ENCODE data around the gene S100A12. TPM values are rescaled to one million over a fixed set of nuclear protein-coding genes. Genes with fewer than 3 reads are reported as not detected.
A peak's percentile ranks its signal among the peaks of the same experiment; 100 is the strongest.

Gene S100A12
- total and polyA plus RNA-seq, 11 donors: 1.2 to 9.1 (median 4.7) TPM; not detected in 1

DNA sequence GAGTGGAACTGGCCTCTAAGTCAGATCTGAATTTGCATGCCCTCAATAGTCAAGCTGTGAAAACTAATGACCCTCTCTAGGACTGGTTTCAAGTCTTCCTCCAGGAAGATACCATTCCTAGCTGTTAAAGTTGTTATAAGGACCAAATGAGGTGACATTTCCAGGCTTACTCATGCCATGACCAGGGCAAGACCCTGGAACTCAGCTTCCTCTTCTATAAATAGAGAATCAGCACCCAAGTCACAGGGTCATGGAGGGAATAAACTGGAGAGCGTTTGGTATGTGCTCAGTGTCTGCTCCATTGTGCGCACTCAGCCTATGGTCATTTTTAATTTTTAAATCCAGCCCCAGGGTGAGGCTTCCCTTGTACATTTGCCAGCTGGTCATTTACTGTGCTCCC lies 15.2 kb downstream of the S100A12 start:
- Histone ChIP-seq H3K4me1 (peaks cover 0 to 57% (median 0%) of the 10 kb centered on the region in 12 donors), H3K4me3 (peak overlapping the region in 1 of 12 donors; percentile 58), H3K27ac (peak overlapping the region in 1 of 12 donors; percentile 92), H3K9me3 (no peaks in the 10 kb centered on the region), H3K36me3 (no peaks in the 10 kb centered on the region), H3K27me3 (no peaks in the 10 kb centered on the region)
- ATAC-seq: peak in 2 of 4 donors; percentile 16 to 64
- TF ChIP-seq, protein P1, sequence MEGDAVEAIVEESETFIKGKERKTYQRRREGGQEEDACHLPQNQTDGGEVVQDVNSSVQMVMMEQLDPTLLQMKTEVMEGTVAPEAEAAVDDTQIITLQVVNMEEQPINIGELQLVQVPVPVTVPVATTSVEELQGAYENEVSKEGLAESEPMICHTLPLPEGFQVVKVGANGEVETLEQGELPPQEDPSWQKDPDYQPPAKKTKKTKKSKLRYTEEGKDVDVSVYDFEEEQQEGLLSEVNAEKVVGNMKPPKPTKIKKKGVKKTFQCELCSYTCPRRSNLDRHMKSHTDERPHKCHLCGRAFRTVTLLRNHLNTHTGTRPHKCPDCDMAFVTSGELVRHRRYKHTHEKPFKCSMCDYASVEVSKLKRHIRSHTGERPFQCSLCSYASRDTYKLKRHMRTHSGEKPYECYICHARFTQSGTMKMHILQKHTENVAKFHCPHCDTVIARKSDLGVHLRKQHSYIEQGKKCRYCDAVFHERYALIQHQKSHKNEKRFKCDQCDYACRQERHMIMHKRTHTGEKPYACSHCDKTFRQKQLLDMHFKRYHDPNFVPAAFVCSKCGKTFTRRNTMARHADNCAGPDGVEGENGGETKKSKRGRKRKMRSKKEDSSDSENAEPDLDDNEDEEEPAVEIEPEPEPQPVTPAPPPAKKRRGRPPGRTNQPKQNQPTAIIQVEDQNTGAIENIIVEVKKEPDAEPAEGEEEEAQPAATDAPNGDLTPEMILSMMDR (IDR thresholded peaks at IDR 0.05): no peak
- no peak for TF ChIP-seq POLR2A (IDR thresholded peaks at IDR 0.05)
- no peak for DNase-seq
- intact Hi-C loops (cut with DNase I): no loop called here
- WGBS, 4 donors: 49 to 86% (median 71%) methylated on average over 2 of the region's 2 CpGs

DNA sequence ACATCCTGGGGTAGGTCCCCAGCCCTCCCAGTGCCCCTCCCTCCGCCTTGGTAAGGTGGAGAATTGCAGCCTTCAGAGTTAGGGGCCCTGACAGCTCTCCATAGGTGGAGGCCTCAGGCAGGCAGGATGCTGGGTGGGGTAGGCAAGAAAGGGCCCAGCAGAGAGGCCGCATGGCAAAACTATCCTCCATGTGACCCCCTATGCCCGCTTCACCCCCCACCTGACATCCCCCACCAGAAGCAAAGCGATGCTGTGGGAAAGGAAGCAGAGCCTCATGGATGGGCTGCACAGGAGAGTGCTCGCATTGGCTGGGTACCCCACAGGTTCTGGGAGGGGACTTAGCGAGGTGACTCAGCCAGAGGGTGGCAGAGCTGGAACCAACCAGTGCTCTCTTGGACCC lies 16.2 kb downstream of the S100A12 start:
- Histone ChIP-seq H3K9me3 (no peaks in the 10 kb centered on the region), H3K4me3 (peak overlapping the region in 3 of 12 donors; percentile 4 to 58 (median 14)), H3K27ac (peak overlapping the region in 1 of 12 donors; percentile 92), H3K27me3 (no peaks in the 10 kb centered on the region), H3K4me1 (peaks cover 0 to 50% (median 0%) of the 10 kb centered on the region in 12 donors), H3K36me3 (no peaks in the 10 kb centered on the region)
- 90 to 97% (median 96%) methylated on average over 6 of the region's 6 CpGs for WGBS, 4 donors
- no peak for TF ChIP-seq POLR2A (IDR thresholded peaks at IDR 0.05)
- TF ChIP-seq, protein P1 (IDR thresholded peaks at IDR 0.05): no peak
- no peak for ATAC-seq
- no peak for DNase-seq
- intact Hi-C loops (cut with DNase I): loop anchor here in 2 of 10 donors (10.0 kb wide), 2 partner anchors 46 to 216 kb away; no protein-coding TSS in a partner anchor

DNA sequence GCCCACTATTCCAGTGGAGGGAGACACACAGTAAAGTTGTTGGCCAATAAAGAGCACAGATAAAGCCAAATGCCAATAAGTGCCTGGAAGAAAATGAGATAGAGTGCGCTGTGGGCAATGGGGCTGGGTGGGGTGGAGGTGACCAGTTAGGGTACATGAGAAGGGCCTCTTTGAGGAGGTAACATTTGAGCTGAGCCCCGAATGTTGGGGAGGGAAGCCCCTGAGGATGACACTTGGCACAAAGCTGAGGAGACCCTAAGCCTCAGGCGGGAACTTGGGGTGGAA lies 16.8 kb downstream of the S100A12 start:
- Histone ChIP-seq H3K4me1 (peaks cover 0 to 45% (median 0%) of the 10 kb centered on the region in 12 donors), H3K27ac (peak overlapping the region in 1 of 12 donors; percentile 92)
- no peak for DNase-seq

GRCh38 chr1:153357853-153358690 lies 17.3 kb downstream of the S100A12 start, which contains the start of gene S100A9:
Gene S100A9, plus strand, starts transcription at chr1:153357854. Its CDS starts 430 bp downstream, at chr1:153358284.
- DNase-seq: no peak
- Histone ChIP-seq H3K36me3 (no peaks in the 10 kb centered on the region), H3K27me3 (no peaks in the 10 kb centered on the region), H3K27ac (peak within 1 kb of the TSS in 3 of 12 donors; percentile 37 to 92 (median 39)), H3K4me1 (peaks cover 0 to 40% (median 0%) of the 10 kb centered on the region in 12 donors), H3K9me3 (no peaks in the 10 kb centered on the region), H3K4me3 (peak within 1 kb of the TSS in 3 of 12 donors; percentile 4 to 58 (median 12))
- intact Hi-C loops (cut with DNase I): loop anchor here in 2 of 10 donors (10.0 kb wide), 2 partner anchors 47 to 217 kb away; no protein-coding TSS in a partner anchor
- ATAC-seq: no peak
- WGBS, 4 donors: 80 to 87% (median 83%) methylated on average over 11 of the region's 11 CpGs
- TF ChIP-seq POLR2A (IDR thresholded peaks at IDR 0.05): no peak
- TF ChIP-seq, protein P1 (IDR thresholded peaks at IDR 0.05): no peak

More for the DNA sequence above, 16.8 kb downstream of the S100A12 start:
- H3K9me3 ChIP-seq: no peaks in the 10 kb centered on the region
- H3K4me3 ChIP-seq: peak overlapping the region in 3 of 12 donors; percentile 4 to 58 (median 12)
- TF ChIP-seq, protein P1 (IDR thresholded peaks at IDR 0.05): no peak
- TF ChIP-seq POLR2A (IDR thresholded peaks at IDR 0.05): no peak
- H3K27me3 ChIP-seq: no peaks in the 10 kb centered on the region
- H3K36me3 ChIP-seq: no peaks in the 10 kb centered on the region
- WGBS, 4 donors: 91 to 95% (median 94%) methylated on average over 3 of the region's 3 CpGs
- no peak for ATAC-seq
- intact Hi-C loops (cut with DNase I): loop anchor here in 2 of 10 donors (10.0 kb wide), 2 partner anchors 46 to 216 kb away; no protein-coding TSS in a partner anchor

Measured in heart left ventricle (tissue), 16 donors.